Breast epithelium (tissue), 3 donors: Measurements from ENCODE around the gene KIF6.

Experiments used
- CTCF ChIP-seq, 3 donors: fragments of 450-650 bp; IDR thresholded peaks; one replicate each; pipeline ENCODE4 v1.5.1; 2016 to 2017; ENCODE audit warnings: antibody characterized with exemption in 3 of 3, mild to moderate bottlenecking in 3 of 3, moderate library complexity in 3 of 3
- POLR2A ChIP-seq: fragments of 450-650 bp; IDR thresholded peaks from one replicate; pipeline ENCODE4 v1.6.1; 2016; ENCODE audit warnings: antibody characterized with exemption, mild to moderate bottlenecking, moderate library complexity
- POLR2AphosphoS5 ChIP-seq, 3 donors: sonication (generic); formaldehyde crosslinking; IDR thresholded peaks; one replicate each; pipeline ENCODE4 v1.6.1; 2017; ENCODE audit warnings: antibody characterized with exemption in 3 of 3

GRCh38 chr6:39341352-39341751, 383.9 kb downstream of the KIF6 start:
- TF ChIP-seq CTCF (IDR thresholded peaks at IDR 0.05) (no peak), POLR2AphosphoS5 (IDR thresholded peaks at IDR 0.05) (no peak), POLR2A (no peak)
